Pons (tissue), 1 donor: ENCODE measurements around the gene ABLIM1.

Experiments used
- DNase-seq: peaks from one replicate; pipeline ENCODE4 v3.0.0-alpha.2; 2016; ENCODE audit warnings: low spot score

ABLIM1 gene

DNA sequence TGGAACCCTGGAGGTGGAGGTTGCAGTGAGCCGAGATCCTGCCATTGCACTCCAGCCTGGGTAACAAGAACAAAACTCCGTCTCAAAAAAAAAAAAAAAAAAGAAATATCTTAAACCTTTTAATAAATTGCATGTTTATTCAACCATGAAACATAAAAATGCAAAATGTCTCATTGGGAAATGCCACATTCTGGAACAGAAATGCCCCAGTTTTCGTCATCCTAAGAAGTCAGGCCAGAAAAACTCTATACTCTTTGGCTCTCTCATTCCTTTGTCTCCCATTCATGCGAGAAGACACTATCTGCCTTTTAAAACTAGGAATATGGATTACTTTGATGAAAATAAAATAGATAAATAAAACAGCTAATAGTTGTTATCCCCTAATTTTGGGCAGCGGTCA, 21.5 kb upstream of the ABLIM1 start:
- no peak for DNase-seq

DNA sequence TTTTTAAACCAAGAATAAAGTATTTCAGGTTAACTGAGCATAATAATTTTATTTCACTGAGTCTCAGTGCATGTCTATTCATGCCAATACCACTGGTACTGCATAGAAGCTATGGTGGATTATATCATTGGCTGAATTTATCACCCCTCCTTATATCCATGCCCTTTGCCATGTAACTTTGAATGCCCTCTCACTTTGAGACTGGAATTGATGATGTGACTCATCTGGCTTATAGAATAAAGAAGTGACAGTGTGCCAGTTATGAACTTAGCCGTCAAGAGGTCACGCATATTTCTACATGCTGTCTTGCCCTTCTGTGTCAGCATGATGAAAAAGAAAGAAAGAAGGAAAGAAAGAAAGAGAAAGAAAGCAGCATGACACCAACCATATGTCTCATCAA, 20.7 kb upstream of the ABLIM1 start:
- DNase-seq = no peak

- DNase-seq = no peak
Observed at GRCh38 chr10:114678336-114678735, 20.3 kb upstream of the ABLIM1 start.

GRCh38 chr10:114674346-114674745, 16.3 kb upstream of the ABLIM1 start:
- no peak for DNase-seq

- DNase-seq = no peak
Observed at GRCh38 chr10:114669648-114670047, 11.6 kb upstream of the ABLIM1 start.

DNA sequence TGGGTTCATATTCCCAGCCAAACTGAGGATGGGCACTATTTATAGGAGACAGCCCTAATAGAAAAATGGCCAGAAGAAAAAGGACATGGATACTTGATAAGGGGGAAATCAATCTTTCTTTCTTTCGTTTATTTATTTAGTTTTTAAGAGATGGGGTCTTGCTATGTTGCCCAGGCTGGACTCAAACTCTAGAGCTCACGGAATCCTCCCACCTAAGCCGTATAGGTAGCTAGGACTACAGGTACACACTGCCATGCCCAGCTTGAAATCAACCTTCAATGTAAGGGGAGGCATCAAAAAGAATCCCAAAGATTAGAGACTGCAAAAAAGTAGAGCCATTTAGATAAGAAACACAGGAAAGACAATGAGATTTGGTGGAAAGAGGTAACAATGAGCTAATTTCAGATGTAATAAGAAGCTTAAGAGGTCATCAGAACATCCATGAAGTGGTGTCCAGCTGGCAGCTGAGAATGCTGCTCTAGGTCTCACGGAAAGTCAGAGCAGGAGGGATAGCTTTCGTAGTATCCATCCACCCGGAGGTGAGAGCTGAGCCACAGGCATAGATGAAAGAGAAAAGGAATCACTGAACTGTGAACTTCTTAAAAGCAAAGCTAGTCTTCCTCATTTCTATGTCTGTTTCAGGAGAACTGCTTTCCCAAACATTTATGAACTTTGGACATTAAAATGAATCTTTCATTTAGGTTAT, 10.5 kb upstream of the ABLIM1 start:
- no peak for DNase-seq

DNA sequence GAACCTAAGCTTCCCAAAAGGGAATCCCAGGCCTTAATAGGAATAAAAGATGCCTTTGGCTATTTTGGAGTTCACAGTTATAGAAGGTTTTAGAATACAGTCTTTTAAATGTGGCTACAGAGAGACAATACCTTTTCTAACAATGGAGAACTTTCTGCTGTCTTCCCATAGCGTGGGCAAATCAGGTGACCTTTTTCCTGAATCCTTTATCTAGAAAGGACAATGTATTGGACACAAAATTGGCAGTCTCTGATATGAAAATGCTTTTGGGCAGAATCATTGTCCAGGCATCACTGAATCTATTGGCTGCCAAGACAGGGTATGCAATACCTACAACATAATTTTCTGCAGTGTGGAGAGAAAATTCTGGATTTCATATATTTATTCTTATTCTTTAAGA, 7.8 kb upstream of the ABLIM1 start:
- no peak for DNase-seq

GRCh38 chr10:114665406-114665805, 7.3 kb upstream of the ABLIM1 start:
- DNase-seq = no peak

DNA sequence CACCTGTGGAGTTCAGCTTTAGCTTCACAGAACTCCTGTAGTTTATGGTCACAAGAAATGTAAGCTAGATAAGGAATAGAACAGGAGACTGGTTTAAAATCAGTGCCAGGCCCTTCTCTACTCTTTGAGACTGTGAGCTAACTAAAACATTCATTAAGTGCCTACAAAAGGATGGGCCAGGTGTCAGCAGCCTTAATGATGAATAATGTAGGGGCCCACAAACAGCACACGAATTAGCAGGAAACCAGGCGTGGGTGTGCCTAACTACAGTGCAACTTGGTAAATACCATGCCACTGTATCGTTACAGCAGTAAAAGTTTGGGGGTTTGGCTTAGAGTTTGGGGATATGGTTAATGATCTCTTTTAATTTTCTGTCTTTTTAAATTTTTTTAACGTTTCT, 6.1 kb upstream of the ABLIM1 start:
- no peak for DNase-seq

GRCh38 chr10:114663626-114664025, 5.6 kb upstream of the ABLIM1 start:
- no peak for DNase-seq

- DNase-seq = no peak
Observed at GRCh38 chr10:114662646-114663217, 4.7 kb upstream of the ABLIM1 start.

DNA sequence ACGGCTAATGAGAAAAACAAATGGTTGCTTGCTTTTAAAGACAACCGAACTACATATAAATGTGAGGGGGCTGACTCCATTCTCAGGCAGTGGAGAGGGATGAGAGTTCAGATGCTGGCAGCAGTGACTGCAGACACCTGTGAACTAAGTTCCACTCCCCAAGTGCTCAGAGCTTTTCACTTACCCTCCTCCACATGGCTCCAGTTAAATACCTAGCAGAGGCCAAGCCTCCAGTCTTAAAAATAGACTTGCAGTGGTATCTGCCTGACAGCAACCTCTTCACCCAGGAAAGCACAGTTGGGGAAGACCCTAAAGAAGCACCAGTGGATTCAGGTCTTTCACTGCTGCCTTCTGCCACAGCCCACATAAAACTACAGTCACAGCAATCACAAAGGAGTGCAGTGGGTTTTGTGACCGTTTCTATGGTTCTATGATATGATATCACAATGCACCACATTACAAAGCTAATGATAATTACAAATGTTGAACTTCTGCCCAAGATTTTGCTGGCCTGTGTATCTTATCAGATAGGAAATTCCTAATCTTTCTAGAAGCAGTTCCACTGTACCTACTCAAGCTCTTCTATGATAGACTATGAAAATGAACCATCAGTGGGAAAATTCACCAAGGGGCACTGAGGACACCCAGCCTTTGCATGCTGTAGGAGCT, 3.3 kb upstream of the ABLIM1 start:
- no peak for DNase-seq

DNA sequence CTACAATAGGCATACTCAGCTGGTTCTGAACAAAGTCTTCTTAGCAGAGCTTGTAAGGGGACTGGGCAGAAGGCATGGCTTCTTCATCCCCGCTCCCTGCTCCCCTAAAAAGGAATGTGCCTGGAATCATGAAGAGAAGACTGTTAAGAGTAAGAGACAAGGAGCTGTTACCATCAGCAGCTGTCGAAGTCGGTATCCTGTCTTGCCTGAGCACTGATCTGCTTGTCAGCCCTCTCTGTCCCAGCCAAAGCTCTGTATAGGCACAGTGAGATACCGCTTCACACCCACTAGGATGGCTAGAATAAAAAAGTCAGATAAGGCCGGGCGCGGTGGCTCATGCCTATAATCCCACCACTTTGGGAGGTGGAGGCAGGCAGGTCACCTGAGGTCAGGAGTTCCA, 2.4 kb downstream of the ABLIM1 start:
- no peak for DNase-seq

DNA sequence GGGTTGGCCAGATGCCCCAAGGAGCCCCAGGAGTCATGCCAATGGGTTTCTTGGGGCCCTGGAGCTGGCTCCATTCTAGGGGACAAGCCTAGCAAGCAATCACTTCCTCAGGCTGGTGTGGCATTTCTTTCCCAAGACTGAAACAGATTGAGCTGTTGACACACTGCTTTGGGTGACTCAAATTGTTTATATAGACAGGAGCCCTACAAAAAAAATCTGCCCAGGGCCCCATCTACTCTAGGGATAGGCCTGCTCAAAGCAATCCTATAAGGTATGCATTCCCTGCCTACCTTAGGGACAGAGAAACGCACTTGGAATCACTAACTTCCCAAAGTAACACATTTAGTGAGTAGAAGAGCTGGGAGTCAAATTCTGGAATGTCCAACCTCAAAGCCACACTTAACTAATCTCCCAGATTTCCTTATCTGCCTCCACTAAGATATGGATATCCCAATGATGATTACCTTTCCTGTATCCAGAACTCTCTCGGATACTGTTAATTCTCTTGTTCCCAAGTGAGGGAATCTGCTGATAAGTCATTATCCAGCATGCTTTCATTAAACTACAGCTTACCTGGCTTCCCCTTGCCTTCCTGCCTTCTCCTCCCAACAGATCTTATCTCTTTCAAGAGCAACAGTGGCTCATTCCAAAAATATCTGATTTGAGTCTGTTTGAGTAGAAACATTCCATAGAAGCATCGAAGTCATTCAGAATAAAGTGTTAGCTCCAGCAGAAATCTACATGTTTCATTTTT, 3.1 kb downstream of the ABLIM1 start:
- no peak for DNase-seq

DNA sequence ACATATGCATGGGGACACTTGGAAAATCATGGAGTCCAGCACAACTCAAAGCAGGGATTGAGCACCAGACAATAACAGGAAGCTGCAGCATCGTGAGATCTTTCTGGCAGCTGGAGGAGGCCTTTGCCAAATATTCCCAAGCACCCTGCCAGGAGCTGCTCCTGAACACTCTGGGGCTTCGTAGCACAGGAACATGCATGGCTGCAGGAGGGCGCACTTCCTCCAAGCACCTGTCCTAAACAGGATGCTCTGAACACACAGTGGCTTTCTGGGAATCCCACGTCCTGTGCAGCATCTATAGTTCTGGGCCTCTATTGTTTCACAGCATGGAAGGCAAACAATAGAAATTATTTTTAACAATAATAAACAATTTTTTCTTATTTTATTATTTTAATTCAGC, 4.1 kb downstream of the ABLIM1 start:
- DNase-seq = no peak

GRCh38 chr10:114652402-114653368, 5.4 kb downstream of the ABLIM1 start:
- DNase-seq = no peak

DNA sequence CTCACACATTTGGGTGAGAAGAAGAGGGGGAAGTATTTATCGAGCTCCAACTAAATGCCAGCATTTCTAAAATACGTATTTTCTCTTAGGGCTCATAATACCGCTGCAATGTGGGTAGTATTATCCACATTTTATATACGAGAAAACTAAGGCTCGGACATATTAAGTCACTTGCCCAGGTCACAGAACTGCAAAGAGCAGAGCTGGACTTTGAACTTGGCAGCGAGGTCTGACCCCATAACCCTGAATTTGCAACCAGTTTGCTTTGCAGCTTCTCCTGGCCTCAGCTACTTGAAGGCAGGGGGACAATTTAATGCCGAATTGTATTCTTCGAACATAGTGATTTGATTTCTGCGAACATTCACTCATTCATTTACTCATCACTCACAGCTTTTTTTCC, 7.2 kb downstream of the ABLIM1 start:
- DNase-seq = no peak

DNA sequence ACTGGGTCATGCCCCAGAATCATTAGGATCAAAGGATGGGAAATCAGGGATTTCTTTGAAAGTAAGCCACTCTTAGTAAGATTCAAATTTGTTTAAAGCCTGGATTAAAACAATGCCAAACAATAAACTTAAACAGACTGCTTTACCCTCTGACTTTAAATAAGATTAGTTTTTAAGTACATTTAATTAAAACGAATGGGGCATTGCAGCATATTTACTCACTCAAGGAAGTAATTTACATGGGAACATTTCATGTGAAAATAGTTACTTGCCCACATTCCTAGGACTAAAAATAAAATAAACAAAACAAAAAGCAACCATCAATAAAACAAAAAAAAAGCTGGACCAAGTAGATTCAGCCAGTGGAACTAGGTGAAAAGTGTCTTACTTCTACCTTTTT, 7.8 kb downstream of the ABLIM1 start:
- no peak for DNase-seq

GRCh38 chr10:114649217-114649903, 8.7 kb downstream of the ABLIM1 start:
- DNase-seq = no peak

GRCh38 chr10:114648368-114648767, 9.7 kb downstream of the ABLIM1 start:
- no peak for DNase-seq

- no peak for DNase-seq
Observed at GRCh38 chr10:114647545-114648138, 10.4 kb downstream of the ABLIM1 start.
